ENCODE results near the gene ADK.

DNA sequence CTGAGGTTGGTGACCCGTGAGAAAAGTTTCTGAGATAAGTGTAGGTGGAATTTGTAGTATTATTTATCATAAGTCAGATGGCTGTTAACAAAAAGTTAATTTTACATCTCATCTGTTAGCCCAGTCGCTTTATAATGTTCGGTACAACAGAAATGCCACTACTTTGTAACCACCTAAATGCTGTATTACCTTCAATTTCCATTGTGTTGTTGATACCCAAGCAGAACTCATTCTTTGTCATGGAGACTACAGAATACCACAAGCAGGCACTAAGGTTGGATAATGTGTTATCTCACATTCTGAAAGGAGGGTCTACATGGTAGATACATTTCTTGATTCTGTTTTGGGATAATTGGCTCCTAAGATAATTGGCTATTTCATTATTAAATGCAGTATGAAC is 425.6 kb downstream of the ADK start:
- TF ChIP-seq CTCF (conservative IDR thresholded peaks at IDR 0.05 in 1 of 2, IDR thresholded peaks at IDR 0.05 in 1 of 2; ENCODE audit: low read depth in 1 of 2, low read length in 2 of 2) (no peak), EZH2 (IDR thresholded peaks at IDR 0.05; ENCODE audit: low read length, missing control alignments) (no peak)

Data from fibroblast of lung (primary cell).